Upper lobe of left lung (tissue), 6 donors: ENCODE data around the gene IMMP1L. TPM values are rescaled to one million over a fixed set of nuclear protein-coding genes. Genes with fewer than 3 reads are reported as not detected.

Experiments used
- ATAC-seq, 2 donors: fragments of 200-7000 bp; cut with Tn5 transposase; one replicate each; pipeline ENCODE4 v1.9.1; 2022; ENCODE audit warnings: mild to moderate bottlenecking in 2 of 2, moderate library complexity in 2 of 2; ENCODE audit not compliant: low FRiP score in 2 of 2
- DNase-seq, 2 donors: peaks; one replicate each; pipeline ENCODE4 v3.0.0-alpha.2; 2019 to 2020
- H3K27ac ChIP-seq, 4 donors: fragments of 200-600 bp; sonication (generic); one replicate each; pipeline ENCODE4 v1.5.1; 2016 to 2019
- H3K27me3 ChIP-seq, 4 donors: fragments of 200-600 bp; sonication (generic); one replicate each; pipeline ENCODE4 v1.5.1; 2017 to 2019
- H3K36me3 ChIP-seq, 4 donors: fragments of 200-600 bp; sonication (generic); one replicate each; pipeline ENCODE4 v1.5.1; 2016 to 2019
- H3K4me1 ChIP-seq, 4 donors: fragments of 200-600 bp; sonication (generic); one replicate each; pipeline ENCODE4 v1.5.1; 2018 to 2019
- H3K4me3 ChIP-seq, 4 donors: fragments of 200-600 bp; sonication (generic); one replicate each; pipeline ENCODE4 v1.5.1; 2017 to 2019; ENCODE audit warnings: mild to moderate bottlenecking in 2 of 4, moderate library complexity in 1 of 4
- H3K9me3 ChIP-seq, 4 donors: fragments of 200-600 bp; sonication (generic); one replicate each; pipeline ENCODE4 v1.5.1; 2018 to 2019
- CTCF ChIP-seq, 6 experiments: fragments of 450-650 bp in 4 of 6; fragments of 200-600 bp in 2 of 6; sonication (generic) in 2 of 6; IDR thresholded peaks; one replicate each; pipeline ENCODE4 v1.5.1; 2016 to 2019; ENCODE audit warnings: antibody characterized with exemption in 6 of 6
- EP300 ChIP-seq, 4 donors: sonication (generic); formaldehyde crosslinking; IDR thresholded peaks; one replicate each; pipeline ENCODE4 v1.5.1; 2017; ENCODE audit warnings: antibody characterized with exemption in 4 of 4, control low read depth in 2 of 4
- POLR2A ChIP-seq, 4 donors: fragments of 450-650 bp; IDR thresholded peaks; one replicate each; pipeline ENCODE4 v1.5.1; 2016 to 2017; ENCODE audit warnings: antibody characterized with exemption in 4 of 4, mild to moderate bottlenecking in 2 of 4
- POLR2AphosphoS5 ChIP-seq, 2 donors: sonication (generic); formaldehyde crosslinking; IDR thresholded peaks; one replicate each; pipeline ENCODE4 v1.5.1; 2017; ENCODE audit warnings: antibody characterized with exemption in 2 of 2
- WGBS, 2 donors: methylation state at CpG; one replicate each; pipeline ENCODE4 v1.1.5; 2017 to 2018; 5-methylcytosine and 5-hydroxymethylcytosine counted together
- total RNA-seq, 6 donors: library from RNA; depleted of rRNA in 4 of 6; stranded (reverse); fragments of >200 nt in 4 of 6; gene quantifications; one replicate each; pipeline versions ENCODE4 v1.1.0 to v1.2.1, GENCODE V29; 2016 to 2021
- donor health status: DM: no; HTN: no; CAD: no; lungs with moderate emphysema.
- donor health status: DM: no; HTN: yes; CAD: no; lungs with severe emphysema.

Gene IMMP1L
- total RNA-seq, 6 donors from 2014 or later, result 2.9 to 38.2 (median 14.2) TPM

- 91 to 95% methylated on average over 4 of the region's 4 CpGs for WGBS, 2 donors
- no peak overlapping the region for H3K27ac ChIP-seq
- no peak overlapping the region for H3K4me3 ChIP-seq
- no peaks in the 10 kb centered on the region for H3K36me3 ChIP-seq
- DNase-seq (no peak), ATAC-seq (no peak)
- no peaks in the 10 kb centered on the region for H3K4me1 ChIP-seq
- TF ChIP-seq CTCF (IDR thresholded peaks at IDR 0.05) (no peak), POLR2AphosphoS5 (IDR thresholded peaks at IDR 0.05) (no peak), EP300 (IDR thresholded peaks at IDR 0.05) (no peak), POLR2A (IDR thresholded peaks at IDR 0.05) (no peak)
- no peaks in the 10 kb centered on the region for H3K27me3 ChIP-seq
- H3K9me3 ChIP-seq, result no peaks in the 10 kb centered on the region
Observed at GRCh38 chr11:31479066-31479465, 30.4 kb downstream of the IMMP1L start.

- WGBS, 2 donors, result 86 to 89% methylated on average over 2 of the region's 2 CpGs
- no peaks in the 10 kb centered on the region for H3K4me1 ChIP-seq
- H3K9me3 ChIP-seq, result no peaks in the 10 kb centered on the region
- no peak overlapping the region for H3K27ac ChIP-seq
- no peaks in the 10 kb centered on the region for H3K36me3 ChIP-seq
- ATAC-seq, result no peak
- DNase-seq, result no peak
- no peaks in the 10 kb centered on the region for H3K27me3 ChIP-seq
- no peak for TF ChIP-seq EP300 (IDR thresholded peaks at IDR 0.05)
- TF ChIP-seq POLR2A (IDR thresholded peaks at IDR 0.05), result no peak
- no peak for TF ChIP-seq CTCF (IDR thresholded peaks at IDR 0.05)
- no peak for TF ChIP-seq POLR2AphosphoS5 (IDR thresholded peaks at IDR 0.05)
- H3K4me3 ChIP-seq, result no peak overlapping the region
Observed at GRCh38 chr11:31478223-31478590, 31.2 kb downstream of the IMMP1L start.

- no peaks in the 10 kb centered on the region for H3K27me3 ChIP-seq
- H3K36me3 ChIP-seq, result no peaks in the 10 kb centered on the region
- DNase-seq (no peak), ATAC-seq (no peak)
- H3K9me3 ChIP-seq, result no peaks in the 10 kb centered on the region
- WGBS, 2 donors, result 92 to 97% methylated on average over 6 of the region's 6 CpGs
- no peaks in the 10 kb centered on the region for H3K4me1 ChIP-seq
- H3K27ac ChIP-seq, result no peak overlapping the region
- H3K4me3 ChIP-seq, result no peak overlapping the region
- TF ChIP-seq POLR2A (IDR thresholded peaks at IDR 0.05), result no peak
- no peak for TF ChIP-seq CTCF (IDR thresholded peaks at IDR 0.05)
- no peak for TF ChIP-seq POLR2AphosphoS5 (IDR thresholded peaks at IDR 0.05)
- TF ChIP-seq EP300 (IDR thresholded peaks at IDR 0.05), result no peak
Observed at GRCh38 chr11:31477528-31478222, 31.7 kb downstream of the IMMP1L start.

- Histone ChIP-seq H3K9me3 (no peaks in the 10 kb centered on the region), H3K4me1 (no peaks in the 10 kb centered on the region), H3K36me3 (peaks cover 0 to 5% (median 0%) of the 10 kb centered on the region in 4 donors), H3K27me3 (no peaks in the 10 kb centered on the region), H3K4me3 (no peak overlapping the region), H3K27ac (no peak overlapping the region)
- DNase-seq (no peak), ATAC-seq (no peak)
- TF ChIP-seq POLR2AphosphoS5 (IDR thresholded peaks at IDR 0.05) (no peak), CTCF (IDR thresholded peaks at IDR 0.05) (no peak), POLR2A (IDR thresholded peaks at IDR 0.05) (no peak), EP300 (IDR thresholded peaks at IDR 0.05) (no peak)
Observed at GRCh38 chr11:31474083-31474482, 35.3 kb downstream of the IMMP1L start.

GRCh38 chr11:31464436-31464835 lies 45.0 kb downstream of the IMMP1L start:
- peaks cover 4 to 11% (median 6%) of the 10 kb centered on the region in 4 donors for H3K9me3 ChIP-seq
- ATAC-seq (no peak), DNase-seq (no peak)
- H3K36me3 ChIP-seq, result peaks cover 0 to 5% (median 0%) of the 10 kb centered on the region in 4 donors
- no peaks in the 10 kb centered on the region for H3K27me3 ChIP-seq
- no peak overlapping the region for H3K4me3 ChIP-seq
- TF ChIP-seq CTCF (IDR thresholded peaks at IDR 0.05) (no peak), EP300 (IDR thresholded peaks at IDR 0.05) (no peak), POLR2A (IDR thresholded peaks at IDR 0.05) (no peak), POLR2AphosphoS5 (IDR thresholded peaks at IDR 0.05) (no peak)
- no peaks in the 10 kb centered on the region for H3K4me1 ChIP-seq
- no peak overlapping the region for H3K27ac ChIP-seq
- 93 to 97% methylated on average over 3 of the region's 3 CpGs for WGBS, 2 donors
